GM19238 (cell line): ENCODE data around the gene ACER3.

Experiments used
- DNase-seq: peaks from one replicate; pipeline ENCODE4 v3.0.0; 2011; ENCODE audit warnings: low spot score; ENCODE audit not compliant: insufficient read length

Gene ACER3

GRCh38 chr11:77074205-77074604 is 213.5 kb downstream of the ACER3 start:
- DNase-seq = no peak

GRCh38 chr11:77074626-77075221 is 214.0 kb downstream of the ACER3 start:
- DNase-seq = no peak

GRCh38 chr11:77075425-77075905 is 214.7 kb downstream of the ACER3 start:
- DNase-seq = no peak
